K562 treated with DMSO at 1 percent for 48 hours (cell line): ENCODE results near the gene SLFNL1. TPM values are rescaled to one million over a fixed set of nuclear protein-coding genes. Genes with fewer than 3 reads are reported as not detected.

ENCODE experiments used
- total RNA-seq: library from RNA; unstranded; fragments of 300-600 nt; gene quantifications from 2 replicates; pipeline ENCODE4 v1.2.3, GENCODE V29; 2022; ENCODE audit warnings: low replicate concordance; ENCODE audit errors: extremely low read depth

Gene SLFNL1
- total RNA-seq, result not detected in 2 replicates

GRCh38 chr1:41021526-41022308 is at the start of gene SLFNL1:
TSS of gene SLFNL1 (minus strand) at chr1:41021725. CDS start at chr1:41020660, 1,065 bp downstream.

GRCh38 chr1:40979241-40980067 is 42.1 kb downstream of the SLFNL1 start, which contains the start of gene CTPS1:
TSS of gene CTPS1 (plus strand) at chr1:40979696. CDS start at chr1:40983291, 3,595 bp downstream.

Other genes with a start within 250 kb of the SLFNL1 start
- not detected in 2 replicates for gene KCNQ4, start 237.9 kb downstream of the SLFNL1 start, total RNA-seq
- not detected in 2 replicates for gene CITED4, start 159.4 kb downstream of the SLFNL1 start, total RNA-seq
- gene CTPS1, start 42.0 kb downstream of the SLFNL1 start, total RNA-seq, result not detected in 2 replicates
- not detected in 2 replicates for gene SCMH1, start 220.6 kb upstream of the SLFNL1 start, total RNA-seq